ENCODE results near the gene PTH1R. TPM values are rescaled to one million over a fixed set of nuclear protein-coding genes. Genes with fewer than 3 reads are reported as not detected.

Gene PTH1R
- polyA plus RNA-seq, 3 donors, result 144 to 185 (median 179) TPM

- DNase-seq (ENCODE audit: low read depth in 3 of 3, low spot score in 2 of 3), result no peak
These were observed 18.9 kb downstream of the PTH1R start for GRCh38 chr3:46896386-46896785.

DNA sequence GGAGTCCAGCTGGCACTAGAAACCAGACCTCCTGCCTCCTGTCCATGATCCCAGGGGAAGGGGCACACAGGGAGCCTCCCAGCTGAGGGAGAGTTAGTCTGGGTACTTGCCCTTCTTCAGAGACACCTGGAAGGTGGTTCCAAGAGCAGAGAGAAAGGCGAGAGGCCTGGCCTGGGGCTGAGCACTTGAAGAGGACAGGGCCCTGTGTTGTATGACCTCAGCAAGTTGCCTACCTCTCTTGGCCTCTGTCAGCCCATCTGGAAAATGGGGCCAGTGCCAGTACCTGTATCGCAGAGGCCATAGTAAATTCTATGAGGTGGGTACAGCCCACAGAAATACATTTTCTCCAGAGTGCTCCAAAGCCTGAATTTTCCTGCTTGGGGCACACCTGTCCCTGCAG is 19.5 kb downstream of the PTH1R start:
- DNase-seq (ENCODE audit: low read depth in 3 of 3, low spot score in 2 of 3), result no peak

DNA sequence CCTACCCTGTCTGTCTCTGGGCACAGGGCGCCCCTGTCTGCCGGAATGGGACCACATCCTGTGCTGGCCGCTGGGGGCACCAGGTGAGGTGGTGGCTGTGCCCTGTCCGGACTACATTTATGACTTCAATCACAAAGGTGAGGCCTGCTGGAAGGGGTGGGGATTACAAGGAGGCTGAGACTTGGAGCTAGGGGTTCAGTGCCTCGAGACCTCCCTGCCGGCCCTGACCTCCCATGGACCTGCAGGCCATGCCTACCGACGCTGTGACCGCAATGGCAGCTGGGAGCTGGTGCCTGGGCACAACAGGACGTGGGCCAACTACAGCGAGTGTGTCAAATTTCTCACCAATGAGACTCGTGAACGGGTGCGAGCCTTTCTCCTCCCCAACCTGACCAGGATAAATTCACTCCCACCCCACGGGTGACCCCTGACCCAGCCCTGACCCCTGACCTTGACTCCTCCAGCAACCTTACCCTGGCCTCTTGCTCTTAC is 20.4 kb downstream of the PTH1R start:
- no peak for DNase-seq (ENCODE audit: low read depth in 3 of 3, low spot score in 2 of 3)

GRCh38 chr3:46898321-46899150 is 21.0 kb downstream of the PTH1R start:
- DNase-seq (ENCODE audit: low read depth in 3 of 3, low spot score in 2 of 3), result no peak

- no peak for DNase-seq (ENCODE audit: low read depth in 3 of 3, low spot score in 2 of 3)
These were observed 21.9 kb downstream of the PTH1R start for GRCh38 chr3:46899151-46900006.

GRCh38 chr3:46900007-46900292 is 22.4 kb downstream of the PTH1R start:
- DNase-seq (ENCODE audit: low read depth in 3 of 3, low spot score in 2 of 3), result no peak

- DNase-seq (ENCODE audit: low read depth in 3 of 3, low spot score in 2 of 3), result no peak
These were observed 22.8 kb downstream of the PTH1R start for GRCh38 chr3:46900356-46900755.

DNA sequence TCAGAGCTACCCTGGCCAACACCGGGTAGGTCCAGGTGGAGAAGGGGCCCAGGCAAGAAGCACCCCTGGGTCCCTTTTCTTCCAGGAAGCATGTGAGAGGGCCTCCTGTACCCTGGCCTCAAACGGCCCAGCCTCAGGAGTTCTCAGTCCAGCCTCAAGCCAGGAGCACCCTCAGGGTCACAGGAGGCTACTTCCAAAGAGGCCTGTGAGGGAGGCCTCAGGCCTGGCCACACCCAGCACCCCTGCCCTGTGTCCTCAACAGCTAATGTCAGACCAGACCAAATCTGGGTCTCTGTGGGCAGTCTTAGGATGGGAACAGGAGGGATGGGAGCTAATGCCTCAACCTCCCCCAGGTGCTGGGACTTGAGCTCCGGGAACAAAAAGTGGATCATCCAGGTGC is 23.5 kb downstream of the PTH1R start:
- no peak for DNase-seq (ENCODE audit: low read depth in 3 of 3, low spot score in 2 of 3)

DNA sequence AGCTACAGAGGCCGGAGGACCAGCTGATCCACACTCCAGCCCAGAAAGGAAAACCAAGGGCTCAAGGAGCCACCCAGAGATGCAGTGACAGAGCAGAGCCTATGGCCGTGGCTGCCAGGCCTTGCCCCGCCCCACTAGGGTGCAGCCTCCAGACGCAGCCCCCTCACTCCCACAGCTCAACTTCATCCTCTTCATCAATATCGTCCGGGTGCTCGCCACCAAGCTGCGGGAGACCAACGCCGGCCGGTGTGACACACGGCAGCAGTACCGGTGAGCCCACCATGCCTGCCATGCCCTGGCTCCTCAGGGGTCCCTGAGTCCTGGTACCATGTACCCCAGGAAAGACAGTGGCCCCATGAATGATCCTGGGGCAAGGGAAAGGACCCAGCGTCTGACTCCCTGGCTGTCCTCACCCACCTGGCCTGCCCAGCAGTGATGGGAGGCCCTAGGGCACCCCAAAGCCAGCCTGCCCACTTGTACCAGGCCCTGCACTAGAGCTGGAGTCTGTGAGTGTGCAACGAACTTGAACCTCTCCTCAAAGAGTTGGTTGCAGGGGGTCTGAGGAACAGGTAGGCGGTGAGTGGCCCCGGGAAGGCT is 24.2 kb downstream of the PTH1R start:
- DNase-seq (ENCODE audit: low read depth in 3 of 3, low spot score in 2 of 3), result no peak

DNA sequence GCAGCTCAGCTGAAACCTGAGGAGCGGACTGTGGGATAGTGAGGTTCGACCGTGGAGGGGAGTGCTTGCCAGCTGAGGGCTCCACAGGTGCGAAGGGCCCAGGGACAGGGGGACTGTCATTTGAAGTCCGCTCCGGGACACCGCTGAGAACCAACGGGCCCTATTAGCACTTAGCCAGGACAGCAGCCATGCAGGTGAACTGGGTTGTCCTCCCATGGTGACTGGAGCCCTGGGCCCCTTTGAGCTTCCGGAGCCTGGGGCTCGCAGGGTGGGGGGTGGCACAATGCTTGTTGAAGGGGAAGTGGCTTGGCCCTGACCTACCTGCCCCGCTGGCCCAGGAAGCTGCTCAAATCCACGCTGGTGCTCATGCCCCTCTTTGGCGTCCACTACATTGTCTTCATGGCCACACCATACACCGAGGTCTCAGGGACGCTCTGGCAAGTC is 24.7 kb downstream of the PTH1R start:
- DNase-seq (ENCODE audit: low read depth in 3 of 3, low spot score in 2 of 3), result no peak

DNA sequence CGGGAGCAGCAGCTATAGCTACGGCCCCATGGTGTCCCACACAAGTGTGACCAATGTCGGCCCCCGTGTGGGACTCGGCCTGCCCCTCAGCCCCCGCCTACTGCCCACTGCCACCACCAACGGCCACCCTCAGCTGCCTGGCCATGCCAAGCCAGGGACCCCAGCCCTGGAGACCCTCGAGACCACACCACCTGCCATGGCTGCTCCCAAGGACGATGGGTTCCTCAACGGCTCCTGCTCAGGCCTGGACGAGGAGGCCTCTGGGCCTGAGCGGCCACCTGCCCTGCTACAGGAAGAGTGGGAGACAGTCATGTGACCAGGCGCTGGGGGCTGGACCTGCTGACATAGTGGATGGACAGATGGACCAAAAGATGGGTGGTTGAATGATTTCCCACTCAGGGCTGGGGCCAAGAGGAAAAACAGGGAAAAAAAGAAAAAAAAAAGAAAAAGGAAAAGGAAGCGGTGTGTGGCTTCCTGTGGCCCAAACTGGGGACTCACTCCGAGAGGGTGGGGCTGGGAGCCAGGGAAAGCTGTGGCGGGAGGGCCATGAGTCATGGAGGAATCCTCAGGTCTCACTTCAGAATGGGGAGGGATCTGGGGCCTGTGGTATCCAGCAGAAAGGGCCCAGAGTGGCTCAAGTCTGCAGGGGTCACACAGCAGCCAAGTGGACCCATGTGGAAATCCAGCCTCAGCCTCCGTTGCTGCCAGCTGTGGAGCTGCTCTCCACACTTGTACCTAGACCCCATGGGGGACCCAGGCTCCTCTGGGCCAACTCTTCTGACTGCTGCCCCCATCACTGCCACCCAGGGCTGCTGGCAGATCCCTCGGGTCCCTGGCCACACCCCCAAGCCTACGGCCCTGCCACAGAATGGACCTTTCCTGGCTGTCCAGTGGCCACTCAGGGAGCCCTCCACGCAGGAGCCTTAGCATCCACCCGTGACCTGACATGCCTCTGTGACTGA is 26.1 kb downstream of the PTH1R start:
- DNase-seq (ENCODE audit: low read depth in 3 of 3, low spot score in 2 of 3), result no peak

DNA sequence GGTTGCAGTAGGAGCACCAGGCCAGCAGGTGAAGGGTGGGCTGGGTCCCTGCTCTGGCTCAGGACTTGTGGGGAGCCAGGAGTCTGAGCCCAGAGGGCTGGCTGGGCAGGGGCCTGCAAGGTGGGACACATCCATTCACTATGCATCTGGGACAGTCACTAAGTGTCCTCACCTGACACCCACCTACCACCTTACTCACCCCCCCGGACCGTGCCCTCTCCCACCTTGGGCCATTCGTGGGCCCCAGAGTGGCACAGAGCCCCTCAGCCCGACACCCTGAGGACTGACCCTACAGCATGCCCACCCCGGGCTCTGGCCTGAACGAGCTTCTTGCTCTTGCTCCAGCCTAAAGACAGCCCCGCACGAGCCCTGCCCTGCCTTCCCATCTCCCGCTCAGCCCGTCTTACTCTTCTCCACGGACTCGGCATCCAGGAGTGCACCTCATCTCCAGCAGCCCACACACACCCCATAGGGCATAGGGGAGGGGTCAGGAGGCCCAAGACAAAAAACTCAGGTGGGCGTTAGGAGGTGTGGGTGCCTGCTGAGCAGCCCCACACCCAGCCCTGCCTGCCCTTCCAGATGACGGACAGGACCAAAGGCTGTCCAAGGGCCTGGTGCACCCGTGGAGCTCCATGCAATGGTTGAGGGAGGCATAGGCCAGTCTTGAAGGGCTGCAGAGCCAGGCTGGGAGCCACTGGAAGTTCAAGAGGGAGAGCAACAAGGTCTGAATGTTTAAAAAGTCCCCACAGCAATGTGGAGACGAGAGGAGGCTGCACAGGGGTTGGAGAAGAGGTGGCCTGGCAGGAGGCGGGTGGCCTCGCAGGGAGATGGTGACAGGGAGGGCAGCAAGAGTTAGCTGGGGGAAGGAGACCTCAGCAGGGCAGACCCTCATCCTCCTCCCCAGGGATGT is 27.0 kb downstream of the PTH1R start:
- no peak for DNase-seq (ENCODE audit: low read depth in 3 of 3, low spot score in 2 of 3)

DNA sequence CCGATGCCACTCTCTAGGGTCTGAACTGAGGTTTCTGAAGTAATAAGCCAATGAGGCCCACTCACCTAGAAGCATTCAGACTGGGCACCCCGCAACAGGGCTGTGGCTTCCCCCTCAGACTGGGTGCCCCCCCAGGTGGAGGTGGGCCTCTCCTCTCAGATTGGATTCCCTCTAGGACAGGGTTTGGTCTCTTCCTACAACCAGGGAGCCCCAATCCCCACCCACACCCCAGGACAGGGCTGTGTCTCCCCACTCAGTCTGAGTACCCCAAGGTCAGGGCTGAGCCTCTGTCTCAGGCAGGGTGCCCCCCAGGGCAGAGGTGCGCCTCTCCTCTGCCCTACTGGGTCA is 27.7 kb downstream of the PTH1R start:
- DNase-seq (ENCODE audit: low read depth in 3 of 3, low spot score in 2 of 3), result no peak

GRCh38 chr3:46905661-46906451 is 28.3 kb downstream of the PTH1R start:
- no peak for DNase-seq (ENCODE audit: low read depth in 3 of 3, low spot score in 2 of 3)

GRCh38 chr3:46906471-46907058 is 29.0 kb downstream of the PTH1R start:
- DNase-seq (ENCODE audit: low read depth in 3 of 3, low spot score in 2 of 3), result no peak

- DNase-seq (ENCODE audit: low read depth in 3 of 3, low spot score in 2 of 3), result no peak
These were observed 29.8 kb downstream of the PTH1R start for GRCh38 chr3:46907271-46907670.

DNA sequence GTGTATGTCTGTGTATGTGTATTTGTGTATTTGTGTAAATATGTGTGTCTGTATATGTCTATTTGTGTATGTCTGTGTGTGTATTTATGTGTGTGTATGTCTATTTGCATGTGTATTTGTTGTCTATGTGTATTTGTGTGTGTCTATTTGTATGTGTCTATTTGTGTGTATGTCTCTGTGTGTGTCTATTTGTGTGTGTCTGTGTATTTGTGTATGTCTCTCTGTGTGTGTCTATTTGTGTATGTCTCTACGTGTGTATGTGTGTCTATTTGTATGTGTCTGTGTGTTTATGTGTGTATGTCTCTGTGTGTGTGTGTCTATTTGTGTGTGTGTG is 30.4 kb downstream of the PTH1R start:
- no peak for DNase-seq (ENCODE audit: low read depth in 3 of 3, low spot score in 2 of 3)

DNA sequence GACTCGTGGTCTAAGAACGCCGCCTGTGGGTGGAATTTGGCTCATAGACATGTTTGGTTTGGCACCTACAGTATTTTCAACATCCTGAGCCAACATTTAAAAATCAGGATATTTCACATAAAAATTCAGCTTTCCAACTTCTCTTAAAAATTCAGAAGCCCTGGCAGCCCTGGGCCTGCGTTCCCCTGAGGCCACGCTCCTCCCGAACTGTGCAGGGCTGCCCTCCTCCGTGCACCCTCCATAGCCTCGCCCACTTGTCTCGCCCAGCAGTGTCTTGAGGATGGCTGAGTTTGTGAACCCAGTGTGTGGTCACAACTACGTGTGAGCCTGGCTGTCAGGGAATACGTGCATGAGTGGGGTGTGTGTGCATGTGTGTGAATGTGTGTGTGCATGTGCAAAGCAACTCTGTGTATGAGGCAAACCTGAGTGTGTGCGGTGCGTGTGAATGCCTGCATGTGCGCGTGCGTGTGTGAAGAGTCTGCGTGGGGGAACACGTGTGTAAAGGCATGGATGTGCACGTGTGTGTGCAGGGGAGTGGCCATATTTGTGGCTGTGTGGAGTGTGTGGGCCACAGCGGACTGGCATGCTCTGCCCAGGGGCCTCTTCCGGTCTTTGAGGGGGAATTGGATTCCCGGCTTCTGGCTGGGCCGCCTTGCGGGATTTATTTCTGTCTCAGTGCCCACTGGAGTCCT is 30.9 kb downstream of the PTH1R start:
- no peak for DNase-seq (ENCODE audit: low read depth in 3 of 3, low spot score in 2 of 3)
